Fibroblast of skin of left quadriceps (primary cell): ENCODE results near the gene CALML5.
"Not testable (repeated sequence)": the region's sequence is repeated elsewhere in the genome, so short reads cannot be mapped to it uniquely, and the experiment has no call there.

Experiments used
- DNase-seq, 2 experiments: peaks; one replicate each; pipeline ENCODE4 v3.0.0-alpha.2; 2013; ENCODE audit warnings: low read depth in 2 of 2

Gene CALML5

DNA sequence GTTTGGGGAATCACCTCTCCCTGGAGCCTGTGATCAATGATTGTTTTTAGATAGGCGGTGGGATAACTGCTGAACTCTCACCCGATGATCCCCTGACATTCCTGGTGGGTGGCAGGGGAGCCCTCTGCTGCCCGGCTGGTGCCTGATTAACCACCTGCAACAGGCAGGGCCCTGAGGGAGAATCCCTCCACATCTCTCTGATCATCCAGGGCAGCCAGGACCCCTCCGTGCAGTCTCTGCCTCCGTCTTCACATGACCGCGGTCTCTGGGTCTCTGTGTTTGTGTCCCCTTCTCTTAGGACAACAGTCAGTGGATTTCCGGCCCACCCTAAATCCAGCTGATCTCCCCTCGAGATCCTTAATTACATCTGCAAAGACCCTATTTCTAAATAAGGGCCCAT is 17.4 kb downstream of the CALML5 start:
- no peak for DNase-seq

DNA sequence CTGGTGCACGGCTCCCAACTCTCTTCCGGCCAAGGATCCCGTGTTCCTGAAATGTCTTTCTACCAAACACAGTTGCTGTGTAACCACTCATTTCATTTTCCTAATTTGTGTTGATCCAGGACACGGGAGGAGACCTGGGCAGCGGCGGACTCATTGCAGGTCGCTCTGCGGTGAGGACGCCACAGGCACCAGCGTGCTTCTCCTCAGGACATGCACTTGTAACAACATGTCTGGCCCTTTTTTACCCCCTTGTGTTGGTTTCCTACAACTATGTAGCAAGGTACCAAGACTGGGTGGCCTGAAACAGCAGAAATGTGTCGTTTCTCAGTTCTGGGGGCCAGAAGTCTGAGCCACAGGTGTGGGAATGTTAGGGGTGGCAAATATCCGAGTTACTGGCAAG is 18.2 kb downstream of the CALML5 start:
- no peak for DNase-seq

DNA sequence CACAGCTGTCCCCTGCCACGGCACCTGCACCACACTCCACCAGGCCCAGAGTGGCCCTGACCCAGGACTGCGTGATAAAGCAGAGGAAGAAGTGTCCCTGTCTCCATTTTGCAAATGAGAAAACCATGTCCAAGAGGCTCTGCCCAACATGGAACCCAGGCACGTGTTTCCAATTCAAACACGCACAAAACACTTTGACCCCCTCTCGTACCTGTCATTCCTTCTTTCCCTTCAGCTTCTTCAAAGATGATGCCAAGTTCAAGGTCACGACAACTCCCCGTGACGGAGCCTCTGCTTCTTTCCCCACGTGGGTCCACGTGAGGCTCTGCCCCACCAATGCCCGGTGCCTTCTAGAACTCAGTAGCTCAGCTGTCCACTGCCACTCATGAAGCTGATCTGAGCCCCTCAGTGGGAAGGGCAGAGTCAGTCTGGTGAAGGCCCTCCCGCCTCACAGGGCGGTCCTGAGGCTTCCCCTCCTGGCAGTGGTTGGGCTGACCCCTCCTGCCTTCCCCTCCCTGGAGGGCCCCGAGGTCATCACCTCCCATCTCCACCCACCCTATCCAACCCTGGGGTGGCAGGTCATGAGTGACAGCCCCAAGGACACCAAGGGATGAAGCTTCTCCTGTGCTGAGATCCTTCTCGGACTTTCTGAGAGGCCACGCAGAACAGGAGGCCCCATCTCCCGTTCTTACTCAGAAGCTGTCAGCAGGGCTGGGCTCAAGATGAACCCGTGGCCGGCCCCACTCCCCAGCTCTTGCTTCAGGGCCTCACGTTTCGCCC is 19.0 kb downstream of the CALML5 start:
- no peak for DNase-seq

DNA sequence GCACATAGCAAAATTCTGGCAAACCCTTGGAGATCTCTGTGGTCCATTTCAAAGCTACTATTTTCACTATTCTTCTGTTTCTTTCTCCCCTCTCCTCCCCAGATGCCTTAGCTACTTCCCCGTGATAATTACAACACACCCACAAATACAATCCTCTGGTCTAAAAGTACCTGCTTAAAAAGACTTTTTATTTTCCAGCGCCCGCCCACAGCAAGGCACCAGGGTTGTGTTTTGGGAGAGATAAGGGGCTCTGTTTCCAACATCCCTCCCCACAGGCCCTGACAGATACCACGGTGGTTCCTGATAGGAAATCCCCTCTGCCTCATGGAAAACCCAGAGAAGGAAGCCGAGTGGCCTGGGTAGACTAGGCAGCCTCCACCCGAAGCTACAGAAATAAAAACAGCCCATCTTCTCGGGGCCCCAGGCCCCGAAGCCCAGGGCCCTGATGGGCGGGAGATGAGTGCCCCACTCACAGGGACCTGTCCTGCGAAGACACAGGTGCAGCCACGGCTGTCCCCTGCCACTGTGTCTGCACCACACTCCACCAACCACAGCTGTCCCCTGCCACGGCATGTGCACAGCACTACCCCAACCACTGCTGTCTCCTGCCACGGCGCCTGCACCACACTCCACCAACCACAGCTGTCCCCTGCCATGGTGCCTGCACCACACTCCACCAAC is 19.7 kb downstream of the CALML5 start:
- no peak for DNase-seq

DNA sequence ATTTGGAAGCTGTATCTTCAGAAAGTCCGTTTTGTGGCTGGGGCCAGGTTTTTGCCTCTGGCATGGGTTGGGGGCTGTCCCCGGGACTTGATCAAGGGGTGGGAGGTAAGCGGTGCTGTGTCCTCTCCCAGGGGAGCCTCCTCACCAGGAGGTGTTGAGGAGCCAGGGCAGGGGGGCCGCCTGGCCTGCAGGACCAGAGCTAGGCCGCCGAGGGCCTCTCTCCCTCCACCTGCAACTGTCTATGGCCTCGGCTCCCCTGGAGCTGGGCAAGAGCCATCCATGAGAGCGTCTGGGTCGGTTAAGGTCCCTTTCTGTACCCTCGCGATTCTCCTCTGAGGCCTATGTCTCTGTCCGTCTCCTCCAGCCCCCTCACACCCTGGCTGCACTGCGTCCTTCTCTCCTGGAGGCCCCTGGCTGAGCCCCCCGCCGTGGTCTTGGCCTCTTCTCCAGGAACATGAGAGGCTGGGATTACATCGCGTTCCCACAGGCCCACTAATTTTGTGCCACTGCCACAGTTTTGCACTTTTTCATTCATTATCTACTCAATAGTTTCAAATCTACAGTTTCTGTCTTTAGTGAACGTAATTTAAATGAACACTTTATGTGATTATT is 20.6 kb downstream of the CALML5 start:
- DNase-seq: no peak

DNA sequence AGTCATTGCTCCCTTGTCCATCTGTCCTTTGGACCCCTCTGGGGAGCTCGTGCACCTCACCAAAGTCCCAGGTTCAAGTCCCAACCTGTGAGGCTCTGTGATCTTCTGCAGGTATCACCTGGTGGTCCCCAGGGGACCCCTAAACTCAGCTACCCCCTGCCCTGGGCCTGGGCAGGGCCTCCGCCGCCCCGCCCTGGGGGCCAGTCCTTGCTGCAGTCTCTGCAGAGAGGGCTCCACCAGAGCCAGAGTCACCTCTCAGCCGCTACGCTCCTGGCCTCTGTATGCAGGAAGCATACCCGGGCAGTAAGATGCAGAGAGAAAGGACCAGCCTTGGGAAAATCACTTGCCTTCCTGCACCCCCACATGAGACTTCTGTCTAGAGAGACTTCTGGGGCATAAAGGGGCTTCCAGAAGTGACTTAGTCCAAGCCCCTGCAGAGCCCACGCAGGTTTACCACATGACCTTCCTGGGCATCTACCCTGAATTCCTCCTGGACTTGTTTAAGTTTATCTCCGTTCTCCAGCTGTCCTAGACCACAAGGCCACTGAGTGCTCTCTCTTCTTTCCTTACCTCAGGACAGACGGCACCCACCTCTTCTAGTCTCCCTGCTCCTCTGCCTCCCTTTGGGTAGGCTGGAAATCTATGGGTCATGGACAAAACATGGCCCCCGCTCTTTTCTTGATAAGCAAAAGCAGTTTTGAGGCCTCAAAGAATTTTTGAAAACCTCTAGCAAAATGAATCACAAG is 21.2 kb downstream of the CALML5 start:
- no peak for DNase-seq

DNA sequence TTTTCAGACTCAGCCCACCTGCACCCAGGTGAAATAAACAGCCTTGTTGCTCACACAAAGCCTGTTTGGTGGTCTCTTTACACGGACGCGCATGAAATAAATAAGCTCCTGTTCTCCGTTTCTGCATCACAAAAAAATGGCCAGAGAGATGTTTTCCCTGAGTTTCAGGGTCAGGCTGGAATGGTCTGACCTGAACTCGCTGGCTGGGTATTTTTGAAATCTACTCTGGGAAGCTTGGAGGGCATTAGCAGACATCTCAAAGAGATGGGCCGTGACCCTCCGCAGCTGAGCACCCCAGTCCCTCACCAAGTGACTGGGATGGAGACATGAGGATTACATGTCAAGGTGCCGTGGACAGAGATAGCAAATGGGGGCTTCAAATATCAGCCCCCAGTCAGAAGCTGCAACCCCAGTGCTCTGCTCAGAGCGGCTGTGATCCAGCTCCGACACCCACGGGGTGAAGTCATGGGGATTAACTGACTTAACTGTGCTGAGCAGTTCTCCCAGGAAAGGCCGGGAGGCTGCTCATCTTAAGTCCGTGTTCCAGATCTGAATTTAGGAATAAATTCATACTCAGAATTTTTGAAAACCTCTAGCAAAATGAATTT is 22.3 kb downstream of the CALML5 start:
- DNase-seq: no peak

DNA sequence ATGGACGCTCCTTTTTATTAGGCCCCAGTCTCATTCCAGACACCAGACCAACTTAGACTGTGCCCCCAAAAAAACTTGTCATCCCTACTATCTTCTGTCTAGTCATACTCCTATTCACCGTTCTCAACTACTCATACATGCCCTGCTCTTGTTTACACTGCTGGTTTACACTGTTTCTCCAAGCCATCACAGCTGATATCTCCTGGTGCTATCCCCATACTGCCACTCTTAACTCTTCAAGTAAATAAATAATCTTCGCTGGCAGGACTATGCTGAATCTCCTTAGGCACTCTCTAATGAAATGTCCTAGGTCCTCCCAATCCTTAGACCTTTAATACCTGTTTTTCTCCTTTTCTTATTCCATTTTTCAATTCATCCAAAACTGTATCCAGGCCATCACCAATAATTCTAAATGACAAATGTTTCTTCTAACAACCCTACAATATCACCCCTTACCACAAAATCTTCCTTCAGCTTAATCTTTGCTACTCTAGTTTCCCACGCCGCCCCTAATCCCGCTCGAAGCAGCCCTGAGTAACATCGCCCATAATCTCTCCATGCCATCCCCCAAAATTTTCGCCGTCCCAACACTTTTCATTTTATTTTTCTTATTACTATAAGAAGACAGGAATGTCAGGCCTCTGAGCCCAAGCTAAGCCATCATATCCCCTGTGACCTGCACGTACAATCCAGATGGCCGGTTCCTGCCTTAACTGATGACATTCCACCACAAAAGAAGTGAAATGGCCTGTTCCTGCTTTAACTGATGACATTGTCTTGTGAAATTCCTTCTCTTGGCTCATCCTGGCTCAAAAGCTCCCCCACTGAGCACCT is 23.2 kb downstream of the CALML5 start:
- DNase-seq: not testable (repeated sequence)

DNA sequence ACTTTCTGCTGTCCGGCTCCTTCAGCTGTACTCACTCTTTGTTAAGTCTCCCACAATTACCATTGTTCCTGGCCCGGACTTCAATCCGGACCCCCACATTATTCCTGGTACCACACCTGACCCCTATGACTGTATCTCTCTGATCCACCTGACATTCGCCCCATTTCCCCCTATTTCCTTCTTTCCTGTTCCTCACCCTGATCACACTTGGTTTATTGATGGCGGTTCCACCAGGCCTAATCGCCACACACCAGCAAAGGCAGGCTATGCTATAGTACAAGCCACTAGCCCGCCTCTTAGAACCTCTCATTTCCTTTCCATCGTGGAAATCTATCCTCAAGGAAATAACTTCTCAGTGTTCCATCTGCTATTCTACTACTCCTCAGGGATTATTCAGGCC is 24.3 kb downstream of the CALML5 start:
- not testable (repeated sequence) for DNase-seq

DNA sequence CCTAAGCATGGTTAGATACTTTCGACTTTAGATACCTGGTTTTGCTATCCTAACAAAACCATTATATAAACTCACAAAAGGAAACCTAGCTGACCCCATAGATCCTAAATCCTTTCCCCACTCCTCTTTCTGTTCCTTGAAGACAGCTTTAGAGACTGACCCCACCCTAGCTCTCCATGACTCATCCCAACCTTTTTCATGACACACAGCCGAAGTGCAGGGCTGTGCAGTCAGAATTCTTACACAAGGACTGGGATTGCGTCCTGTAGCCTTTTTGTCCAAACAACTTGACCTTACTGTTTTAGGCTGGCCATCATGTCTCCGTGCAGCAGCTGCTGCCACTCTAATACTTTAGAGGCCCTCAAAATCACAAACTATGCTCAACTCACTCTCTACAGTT is 24.7 kb downstream of the CALML5 start:
- DNase-seq: not testable (repeated sequence)

DNA sequence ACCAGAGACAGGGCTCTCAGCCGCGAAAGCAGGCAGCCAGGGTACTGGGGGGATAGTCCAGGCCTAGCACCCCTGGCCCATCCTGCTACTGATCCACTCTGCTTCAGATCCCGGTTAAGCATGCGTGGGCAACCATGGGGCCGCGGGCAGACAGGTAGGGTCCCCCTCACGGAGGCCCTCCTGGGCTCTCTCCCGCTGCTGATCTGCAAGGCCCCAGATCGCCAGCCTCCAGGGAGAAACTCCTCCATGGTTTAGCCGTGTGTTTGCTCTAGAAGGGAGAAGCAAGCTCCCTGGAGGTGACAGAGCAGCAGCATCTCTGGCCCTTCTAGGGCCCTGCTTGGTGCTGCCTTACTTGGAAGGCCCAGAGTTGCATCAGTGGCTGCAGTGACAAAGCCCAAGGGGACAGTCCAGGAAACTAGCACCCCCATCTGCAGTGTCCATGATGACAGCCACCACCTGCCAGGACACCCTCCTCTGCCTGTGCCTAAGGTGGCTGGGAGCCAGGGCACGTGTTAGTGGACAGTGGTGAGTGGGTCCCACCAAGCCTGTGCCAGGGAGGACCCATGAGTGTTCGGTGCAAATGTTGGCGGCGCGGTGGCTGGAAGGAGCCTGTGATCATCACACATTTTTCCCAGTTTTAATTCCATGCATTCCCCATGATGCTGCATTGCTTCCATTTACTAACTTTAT is 29.2 kb downstream of the CALML5 start:
- DNase-seq: no peak

DNA sequence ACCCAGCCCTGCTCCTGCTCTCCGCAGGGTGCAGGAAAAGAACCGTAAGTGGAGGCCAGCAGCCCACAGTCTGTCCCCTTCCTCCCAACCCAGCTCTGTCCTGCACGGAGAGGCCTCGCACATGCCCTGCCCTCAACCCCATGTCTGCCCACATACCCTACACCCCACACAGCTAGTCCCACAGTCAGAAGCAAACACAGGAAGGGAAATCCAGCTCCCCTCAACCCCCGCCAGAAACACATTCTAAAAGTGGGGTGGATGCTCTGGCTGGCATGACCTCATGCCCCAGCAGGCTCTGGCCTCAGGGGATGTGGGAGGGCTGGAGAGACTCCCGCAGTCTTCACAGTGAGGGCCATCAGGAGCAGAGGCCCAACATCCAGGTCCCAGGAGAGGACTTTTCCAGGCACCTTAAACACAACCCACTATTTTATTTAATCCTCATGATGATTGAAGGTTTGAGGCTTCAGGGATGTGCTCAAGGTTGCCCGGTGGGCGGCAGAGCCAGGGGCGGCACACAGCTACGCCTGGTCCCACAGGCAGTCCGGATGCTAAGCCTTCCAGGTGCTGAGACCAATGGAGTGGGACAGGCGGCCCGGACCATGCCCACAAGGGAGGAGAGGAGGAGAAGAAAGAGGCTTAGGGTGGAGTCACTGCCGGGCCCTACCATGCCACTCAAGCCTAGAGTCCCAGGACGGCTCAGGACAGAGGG is 29.9 kb downstream of the CALML5 start:
- DNase-seq: no peak

DNA sequence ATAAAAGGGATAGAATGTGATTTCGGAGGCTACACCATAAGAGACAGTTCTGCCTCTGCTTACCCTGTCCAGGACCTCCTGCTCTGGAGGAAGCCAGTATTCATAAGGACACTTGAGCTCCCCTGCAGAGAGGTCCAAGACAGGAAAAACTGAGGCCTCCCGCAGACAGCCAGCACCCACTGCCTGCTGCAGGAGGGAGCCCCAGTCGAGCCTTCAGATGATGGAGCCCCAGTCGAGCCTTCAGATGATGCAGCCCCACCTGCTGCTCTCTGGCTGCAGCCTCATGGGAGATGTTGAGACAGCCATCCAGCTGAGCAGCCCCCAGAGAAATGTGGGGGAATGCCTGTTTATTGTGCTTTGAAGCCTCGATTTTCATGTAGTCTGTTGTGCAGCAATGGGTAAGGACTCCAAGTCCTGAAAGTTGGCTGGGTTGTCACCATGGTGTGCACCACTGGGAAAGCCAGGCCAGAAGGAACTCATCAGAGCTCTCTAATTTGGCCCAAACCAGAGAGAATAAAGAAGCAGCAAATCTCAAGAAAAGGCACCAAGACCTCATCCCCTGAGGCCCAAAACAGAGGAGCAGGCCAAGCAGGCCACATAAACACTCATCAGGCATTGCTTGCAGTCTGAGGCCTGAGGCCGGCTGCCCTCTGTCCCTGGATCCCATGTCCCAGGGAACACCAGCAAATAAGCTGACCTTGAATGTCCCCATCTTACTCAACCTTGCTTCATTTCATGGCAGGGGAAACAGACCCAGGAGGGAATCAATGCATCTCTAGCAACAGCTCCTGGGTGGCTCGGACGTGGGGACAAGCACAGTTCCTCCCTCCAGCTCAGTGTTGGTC is 30.9 kb downstream of the CALML5 start:
- no peak for DNase-seq

DNA sequence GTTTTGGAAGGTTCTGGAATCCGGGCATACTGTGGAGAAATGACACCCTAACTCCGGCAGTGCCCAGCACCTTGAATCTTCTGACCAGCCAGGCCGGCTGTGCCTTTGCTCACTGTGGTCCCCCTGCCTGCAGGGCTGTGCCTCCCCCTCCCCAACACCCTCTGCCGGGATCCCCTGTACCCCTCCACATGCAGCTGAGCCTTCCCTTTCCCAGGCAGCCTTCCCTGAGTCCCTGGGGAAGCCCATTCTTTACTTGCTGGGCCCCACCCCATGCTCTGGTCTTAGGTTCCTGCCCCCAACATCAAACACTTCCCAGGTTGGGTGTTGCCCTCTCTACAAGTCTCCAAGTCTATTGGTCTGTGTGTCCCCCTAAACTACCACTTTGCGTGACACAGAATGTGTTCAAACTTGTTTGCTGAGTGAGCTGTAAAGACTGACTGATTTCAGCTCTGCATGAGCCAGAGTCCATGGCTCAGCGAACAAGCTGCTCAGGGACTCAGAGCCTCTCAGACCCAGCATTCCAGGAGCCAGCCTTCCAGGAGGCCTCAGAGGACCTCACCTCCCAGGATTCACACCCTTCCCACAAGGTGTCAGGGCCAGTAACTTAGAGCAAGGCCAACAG is 31.6 kb downstream of the CALML5 start:
- no peak for DNase-seq

DNA sequence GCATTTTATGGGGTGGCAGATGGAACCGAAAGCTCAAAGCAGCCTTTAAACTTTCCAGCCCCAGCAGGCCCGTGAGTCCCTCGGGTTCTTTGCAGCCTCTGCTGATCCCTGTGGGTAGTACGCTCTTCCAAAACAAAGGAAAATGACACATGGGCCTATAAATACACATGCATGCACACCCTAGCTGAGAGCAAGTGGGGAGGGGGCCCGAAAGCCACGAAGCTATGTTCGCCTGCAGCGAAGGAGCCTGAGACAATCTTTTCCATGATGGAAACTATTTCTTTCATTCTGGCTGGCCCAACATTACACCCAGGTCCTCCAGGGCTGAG is 32.2 kb downstream of the CALML5 start:
- DNase-seq: no peak

DNA sequence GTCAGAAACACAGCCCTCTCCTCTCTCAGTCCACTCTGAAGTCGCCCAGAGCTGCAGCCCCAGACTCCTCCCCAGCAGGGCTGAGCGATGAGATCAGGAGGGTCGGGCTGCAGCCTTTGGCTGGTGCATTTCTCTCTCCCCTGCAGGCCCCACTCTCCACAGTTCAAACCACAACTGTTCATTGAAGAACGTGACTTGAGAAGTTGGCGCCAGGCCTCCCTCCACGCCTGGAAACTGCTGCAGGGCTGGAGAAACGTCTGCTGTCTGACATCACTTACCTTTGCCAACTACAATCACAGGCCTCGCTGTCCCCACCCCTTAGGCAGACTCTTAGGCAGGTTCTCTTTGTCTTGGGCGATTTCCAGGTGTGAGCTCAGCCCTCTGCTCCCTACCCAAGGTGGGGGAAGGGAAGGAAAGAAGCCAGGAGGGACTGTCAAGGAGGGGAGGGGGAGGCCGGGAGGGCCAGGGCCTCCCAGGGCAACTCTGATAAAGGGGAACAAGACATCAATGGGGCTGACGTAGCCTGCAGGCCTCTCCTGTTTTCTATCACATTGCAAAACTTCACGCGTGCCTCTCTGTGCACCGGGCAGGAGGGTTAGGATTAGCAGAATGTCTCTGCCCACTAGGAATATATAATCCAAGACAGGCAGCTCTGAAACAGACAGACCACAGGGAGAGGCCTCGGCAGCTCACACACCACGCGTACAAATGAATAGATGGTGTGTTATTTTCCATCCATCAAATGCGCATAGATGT is 32.7 kb downstream of the CALML5 start:
- peak; percentile 71 to 77 for DNase-seq

DNA sequence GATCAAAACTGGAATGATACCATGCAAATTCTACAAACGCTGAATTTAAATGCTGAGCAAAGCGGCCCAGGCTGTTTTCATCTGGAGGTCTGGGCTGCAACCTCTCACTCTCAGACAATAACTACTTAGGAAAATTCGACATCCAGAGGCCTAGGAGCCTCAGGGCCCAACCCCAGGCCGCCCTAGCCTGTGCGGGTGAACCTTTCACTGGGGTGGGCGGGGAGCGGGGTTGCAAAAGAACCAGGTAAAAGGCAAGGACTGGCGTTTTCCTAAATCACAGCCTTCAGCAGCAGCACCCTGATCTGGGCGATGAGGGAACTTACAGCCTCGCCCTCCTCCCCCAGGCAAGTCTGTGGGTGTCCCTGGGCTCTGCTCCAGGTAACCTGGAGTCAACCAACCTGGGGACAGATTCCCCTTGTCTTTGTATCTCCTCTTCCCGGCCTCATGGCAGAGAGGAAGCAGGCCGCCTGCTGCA is 33.4 kb downstream of the CALML5 start:
- no peak for DNase-seq

DNA sequence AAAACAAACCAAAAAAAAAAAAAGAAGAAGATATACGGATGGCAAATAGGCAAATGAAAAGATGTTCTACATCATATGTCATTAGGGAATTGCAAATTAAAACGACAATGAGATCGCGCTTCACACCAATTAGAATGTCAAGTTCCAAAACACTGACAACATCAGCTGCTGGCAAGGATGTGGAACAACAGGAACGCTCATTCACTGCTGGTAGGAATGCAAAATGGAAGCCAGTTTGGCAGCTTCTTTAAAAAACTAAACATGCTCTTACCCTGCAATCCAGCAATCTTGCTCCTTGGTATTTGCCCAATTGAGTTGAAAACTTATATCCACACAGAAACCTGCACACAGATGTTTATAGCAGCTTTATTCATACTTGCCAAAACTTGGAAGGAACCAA is 34.8 kb downstream of the CALML5 start:
- no peak for DNase-seq
